GM19025 (cell line): Measurements from ENCODE around the gene JADE2.

Source experiments
- ATAC-seq: cut with Tn5 transposase; IDR thresholded peaks from one replicate; pipeline ENCODE4 v1.9.1; 2021; ENCODE audit warnings: mild to moderate bottlenecking, low read depth, moderate library complexity; ENCODE audit not compliant: unreplicated experiment

Gene JADE2

DNA sequence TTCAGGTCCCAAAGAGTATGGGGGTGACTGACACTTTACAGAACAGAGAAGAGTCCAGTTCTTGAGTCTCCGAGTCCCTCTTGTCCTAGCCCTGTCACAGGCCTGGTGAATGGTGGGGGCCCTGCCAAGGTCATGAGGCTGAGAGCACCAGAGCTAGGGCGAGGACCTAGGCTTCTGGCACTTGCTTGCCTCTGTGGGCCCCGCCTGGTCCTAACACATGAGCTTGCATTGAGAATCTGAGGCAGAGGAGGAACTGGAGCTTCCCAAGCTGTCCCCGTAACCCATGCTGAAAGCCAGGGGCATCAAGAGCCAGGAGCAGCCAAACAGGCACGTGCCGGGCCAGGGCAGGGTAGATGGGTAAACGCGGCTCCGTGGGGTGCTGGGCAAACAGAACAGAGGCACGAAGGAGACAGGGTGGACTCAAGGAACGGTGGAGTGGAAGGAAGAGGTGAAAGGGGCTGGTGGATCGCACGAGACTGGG lies 41.3 kb downstream of the JADE2 start:
- no peak for ATAC-seq

DNA sequence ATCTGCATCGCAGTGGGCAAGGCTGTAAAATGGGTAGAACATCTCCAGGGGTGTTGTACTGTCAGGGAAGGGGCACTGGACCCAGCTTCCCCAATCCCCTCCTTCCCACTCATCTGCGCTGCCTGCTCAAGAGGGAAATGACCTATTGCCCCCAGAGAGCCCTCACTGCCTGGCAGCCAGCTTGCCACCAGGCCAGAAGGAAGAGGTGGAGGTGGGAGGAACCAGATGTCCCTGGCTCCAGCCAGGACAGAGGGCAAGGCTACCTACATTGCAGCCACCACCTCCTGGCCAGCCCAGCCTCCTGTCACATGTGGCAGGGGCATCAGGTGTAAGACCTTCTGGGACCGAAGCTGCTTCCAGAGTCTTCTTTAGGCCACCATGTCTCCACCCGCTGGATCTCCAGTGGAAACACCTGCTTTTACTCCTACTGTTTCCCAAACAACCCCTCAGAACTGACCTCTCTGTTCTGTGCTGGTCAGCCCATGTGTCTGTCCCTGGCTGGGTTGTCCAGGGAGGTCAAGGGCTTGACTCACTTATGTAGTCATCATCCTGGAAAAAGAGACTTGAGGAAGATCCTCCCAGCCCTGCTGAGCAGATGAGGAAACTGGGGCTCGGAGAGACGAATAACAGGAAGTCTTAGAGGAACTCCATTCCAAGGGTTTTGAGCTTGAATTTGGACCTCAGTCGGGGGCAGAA lies 42.3 kb downstream of the JADE2 start:
- no peak for ATAC-seq

DNA sequence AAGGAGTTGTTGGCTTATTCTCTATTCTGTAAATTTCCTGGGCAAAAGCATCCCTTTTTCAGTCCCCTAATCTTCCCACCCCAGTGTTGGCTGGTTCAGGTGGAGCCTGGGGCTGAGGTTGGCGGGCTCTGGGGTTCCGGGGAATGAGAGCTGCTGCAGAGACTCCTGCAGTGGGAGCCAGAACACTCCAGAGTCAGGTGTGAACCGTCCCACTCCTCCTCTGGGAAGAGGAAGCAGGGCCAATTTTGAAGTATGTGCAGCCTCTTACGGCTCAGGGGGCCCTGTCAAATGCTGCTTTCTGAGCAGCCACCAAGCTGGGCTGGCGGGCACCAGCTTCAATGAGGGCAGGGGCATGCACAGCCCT lies 42.8 kb downstream of the JADE2 start:
- no peak for ATAC-seq

DNA sequence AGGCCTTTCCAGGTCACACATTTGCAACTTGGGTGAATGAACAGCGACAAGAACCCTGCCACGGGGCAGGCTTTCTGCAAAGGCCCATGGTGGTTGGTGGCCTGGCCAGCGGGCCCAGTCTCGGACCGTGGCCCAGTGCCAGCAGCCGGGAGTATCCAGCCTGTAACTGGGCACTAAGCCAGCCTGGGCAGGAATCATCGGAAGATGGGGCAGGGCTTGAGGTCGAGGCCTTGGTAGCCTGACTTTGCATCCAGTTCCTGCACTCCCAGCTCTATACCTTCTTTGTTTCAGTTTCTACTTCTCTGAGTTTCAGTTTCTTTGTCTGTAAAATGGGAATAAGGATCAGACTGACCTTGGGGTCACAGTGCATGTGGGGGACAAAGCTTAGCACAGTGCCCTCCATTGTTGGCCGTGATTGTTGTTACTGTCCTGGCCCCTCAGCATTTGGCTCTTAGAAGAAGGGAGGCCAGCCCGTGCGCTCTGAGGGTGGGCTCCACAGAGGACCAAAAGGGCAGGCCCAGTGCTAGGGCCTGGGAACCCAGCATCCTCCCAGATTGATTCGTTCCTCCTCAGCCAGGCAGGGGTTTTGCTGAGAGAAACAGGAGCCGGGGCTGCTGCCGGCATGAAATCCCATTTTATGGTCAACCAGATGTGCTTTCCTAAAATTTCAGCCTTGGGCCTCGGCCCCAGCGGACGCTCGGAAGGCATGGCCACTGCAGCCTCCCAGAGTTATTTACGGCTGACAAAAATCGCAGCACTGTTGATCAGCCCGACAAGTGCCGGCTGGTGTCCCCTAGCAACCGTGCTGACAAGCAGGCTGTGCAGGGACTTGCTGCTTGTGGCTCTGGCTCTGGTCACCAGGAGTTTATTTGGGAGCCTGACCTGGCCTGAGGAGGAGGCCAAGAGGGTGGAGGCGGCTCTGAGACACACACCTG lies 43.6 kb downstream of the JADE2 start:
- no peak for ATAC-seq

DNA sequence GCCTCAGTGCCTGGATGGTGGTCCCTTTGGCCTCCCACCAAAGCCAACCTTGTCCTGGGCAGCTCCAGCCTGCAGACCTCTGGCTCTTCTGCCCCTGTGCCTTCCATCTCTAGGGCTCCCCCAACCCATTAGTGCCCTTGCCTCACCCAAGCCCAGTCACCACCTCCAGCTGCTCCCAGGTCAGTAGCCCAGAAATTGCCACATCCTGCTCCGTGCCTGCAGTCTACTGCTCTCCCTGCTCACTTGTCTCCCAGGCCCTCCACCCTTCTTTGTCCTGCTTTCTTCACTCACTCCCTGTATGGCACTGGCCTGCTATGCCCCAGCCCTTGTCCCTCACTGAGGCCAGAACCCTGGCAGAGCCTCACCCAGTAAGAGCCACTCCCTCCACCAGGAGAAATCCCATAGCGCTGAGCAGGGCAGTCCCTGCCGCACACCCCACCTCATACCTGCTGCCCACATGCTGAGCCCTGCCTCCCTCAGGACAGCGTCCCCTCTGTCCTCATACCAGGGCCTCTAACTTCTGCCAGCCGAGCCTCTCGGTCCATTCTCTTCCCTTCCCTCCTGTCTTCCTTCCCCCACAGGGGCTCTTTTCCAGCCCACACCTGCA lies 44.4 kb downstream of the JADE2 start:
- no peak for ATAC-seq

DNA sequence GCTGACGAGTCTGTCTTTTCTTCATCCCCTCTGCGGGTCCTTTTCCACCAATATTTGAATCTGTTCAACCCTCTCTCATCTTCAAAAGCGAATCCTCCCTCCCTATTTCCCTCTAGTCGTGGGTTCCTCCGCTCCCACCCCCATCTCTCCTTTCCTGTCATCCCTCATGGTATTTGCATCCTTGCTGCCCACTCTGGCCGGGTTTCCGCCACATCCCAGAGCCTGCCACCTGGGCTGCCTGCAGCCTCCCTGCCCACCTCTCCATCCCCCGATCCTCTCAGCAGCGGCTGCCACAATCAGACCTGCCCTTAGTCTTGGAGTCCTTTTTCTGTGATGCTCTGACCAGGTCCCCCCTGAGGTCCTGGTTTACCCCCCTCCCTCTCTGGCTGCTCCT lies 44.9 kb downstream of the JADE2 start:
- ATAC-seq, result no peak

DNA sequence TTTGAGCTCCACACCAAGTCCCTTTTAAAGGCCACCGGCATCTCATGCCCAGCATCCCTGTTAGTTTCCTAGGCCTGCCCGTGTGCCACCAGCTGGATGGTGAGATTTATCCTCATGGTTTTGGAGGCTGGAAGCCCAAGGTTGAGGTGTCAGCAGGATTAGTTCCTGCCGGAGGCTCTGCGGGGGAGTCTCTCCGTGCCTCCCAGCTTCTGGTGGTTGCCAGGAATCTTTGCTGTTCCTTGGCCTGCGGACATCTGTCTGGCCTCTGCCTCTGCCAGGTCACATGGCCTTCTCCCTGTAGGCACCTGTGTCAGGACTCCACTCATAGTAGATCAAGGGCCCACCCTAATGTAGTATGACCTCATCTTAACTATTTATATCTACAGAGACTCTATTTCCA lies 45.4 kb downstream of the JADE2 start:
- no peak for ATAC-seq

DNA sequence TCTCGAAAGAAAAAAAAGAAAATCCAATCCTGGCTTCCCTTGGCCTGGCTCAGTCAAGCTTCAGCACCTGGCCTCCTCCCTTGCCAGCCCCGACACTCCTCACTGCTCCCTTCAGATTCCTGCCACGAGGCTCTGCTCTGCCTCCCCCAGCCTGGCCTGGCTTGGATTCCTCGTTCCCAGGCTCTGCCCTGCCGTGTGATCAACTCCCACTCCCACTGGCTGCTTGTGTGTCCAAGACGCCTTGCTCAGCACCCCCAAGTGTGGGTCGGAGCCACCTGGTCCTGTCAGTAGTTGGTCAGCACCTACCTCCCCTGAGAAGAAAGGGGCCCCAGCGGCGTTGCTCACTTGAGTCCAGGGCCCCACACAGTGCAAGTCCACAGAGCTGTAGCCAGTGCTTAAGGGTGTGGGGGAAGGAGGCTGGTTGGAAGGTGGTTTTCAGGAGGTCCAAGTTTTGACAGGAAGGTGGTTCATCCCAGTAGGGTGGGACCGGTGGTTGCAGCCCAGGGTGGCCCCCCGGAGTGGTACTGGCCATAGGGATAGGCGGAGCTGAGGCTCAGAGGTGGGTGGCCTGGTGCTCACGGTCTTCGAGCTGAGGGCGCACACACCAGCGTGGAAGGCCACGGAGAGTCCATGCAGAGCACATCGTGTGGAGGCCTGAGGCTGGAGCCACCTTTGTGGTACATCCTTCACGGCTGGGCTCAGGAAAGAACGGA lies 46.4 kb downstream of the JADE2 start:
- no peak for ATAC-seq

DNA sequence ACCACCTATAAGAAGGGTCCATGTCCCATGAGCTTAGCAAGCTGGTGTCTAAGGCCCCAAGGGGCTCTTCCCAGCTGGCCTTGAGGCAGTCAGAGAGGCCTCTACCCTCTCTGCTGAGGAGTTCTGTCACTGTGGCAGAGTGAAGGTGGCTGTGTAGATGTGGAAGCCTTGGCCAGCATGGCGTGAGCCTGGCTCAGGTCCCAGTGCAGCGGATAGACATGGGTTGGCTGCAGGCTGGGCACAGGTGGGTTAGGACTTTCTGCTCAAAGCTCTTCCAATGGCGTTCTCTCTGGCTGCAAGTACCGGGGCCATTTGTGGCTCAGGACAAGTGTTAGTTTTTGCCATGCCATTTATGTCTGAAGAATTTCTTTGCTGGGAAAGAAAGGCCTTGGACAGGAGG lies 47.3 kb downstream of the JADE2 start:
- ATAC-seq, result no peak

DNA sequence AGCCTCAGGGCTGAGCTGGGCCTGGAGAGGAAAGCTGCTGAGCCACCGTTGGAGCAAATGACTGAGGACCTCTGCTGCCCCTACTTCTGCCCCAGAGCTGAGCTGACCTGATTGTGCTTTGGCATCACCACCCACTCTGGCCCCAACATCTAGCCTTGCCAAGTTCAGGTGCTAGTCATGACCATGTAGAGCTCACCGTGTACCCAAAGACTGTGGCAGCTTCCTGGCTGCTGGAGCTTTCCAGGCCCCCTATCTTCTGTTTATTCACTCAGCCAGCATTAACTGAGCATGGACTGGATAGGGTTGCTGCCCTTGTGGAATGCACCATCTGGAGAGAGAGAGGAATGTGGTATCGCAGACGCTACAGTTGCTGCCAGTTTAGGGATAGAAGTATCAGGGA lies 49.1 kb downstream of the JADE2 start:
- ATAC-seq, result no peak

DNA sequence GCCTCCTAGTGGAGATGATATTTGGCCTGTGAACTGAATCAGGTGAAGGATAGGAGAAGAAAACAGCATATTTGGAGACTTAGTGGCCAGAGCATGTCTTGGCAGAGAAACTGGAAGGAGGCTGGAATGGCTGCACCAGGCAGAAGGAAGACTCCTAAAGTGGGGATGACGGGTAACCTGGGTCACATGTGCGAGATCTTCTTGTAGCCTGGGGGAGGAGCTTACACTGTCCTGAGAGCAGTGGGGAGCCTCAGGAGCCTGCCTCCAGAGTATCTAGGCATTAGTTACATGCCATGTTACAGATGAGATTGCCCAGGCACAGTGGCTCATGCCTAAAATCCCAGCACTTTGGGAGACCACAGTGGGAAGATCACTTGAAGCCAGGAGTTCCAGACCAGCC lies 49.8 kb downstream of the JADE2 start:
- no peak for ATAC-seq

DNA sequence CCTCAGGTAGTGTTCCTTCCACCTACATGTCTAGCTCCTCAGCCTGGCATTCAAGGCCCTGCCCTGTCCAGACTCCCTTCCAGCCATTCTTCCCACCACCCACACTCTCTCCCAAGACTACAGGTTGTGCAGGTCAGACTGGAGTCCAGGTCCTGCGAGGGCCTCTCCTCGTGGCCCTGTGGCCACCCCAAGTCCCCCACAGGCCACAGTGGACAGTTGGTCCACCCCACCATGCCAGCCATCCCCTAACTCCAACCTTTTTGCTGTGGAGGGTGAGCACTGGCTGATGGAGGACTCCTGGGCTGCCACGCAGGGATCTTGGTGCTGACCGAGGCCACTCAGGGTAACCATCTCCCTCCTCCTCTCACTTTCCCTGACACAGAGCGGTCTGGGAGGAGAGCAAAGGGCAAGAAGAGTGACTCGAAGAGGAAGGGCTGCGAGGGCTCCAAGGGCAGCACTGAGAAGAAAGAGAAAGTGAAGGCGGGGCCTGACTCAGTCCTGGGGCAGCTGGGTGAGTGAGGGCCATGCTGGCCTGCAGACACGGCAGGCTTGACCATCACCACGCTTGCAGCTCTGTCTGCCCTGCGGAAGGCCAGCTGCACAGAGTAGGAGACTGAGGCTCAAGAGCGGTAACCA lies 51.0 kb downstream of the JADE2 start:
- no peak for ATAC-seq

DNA sequence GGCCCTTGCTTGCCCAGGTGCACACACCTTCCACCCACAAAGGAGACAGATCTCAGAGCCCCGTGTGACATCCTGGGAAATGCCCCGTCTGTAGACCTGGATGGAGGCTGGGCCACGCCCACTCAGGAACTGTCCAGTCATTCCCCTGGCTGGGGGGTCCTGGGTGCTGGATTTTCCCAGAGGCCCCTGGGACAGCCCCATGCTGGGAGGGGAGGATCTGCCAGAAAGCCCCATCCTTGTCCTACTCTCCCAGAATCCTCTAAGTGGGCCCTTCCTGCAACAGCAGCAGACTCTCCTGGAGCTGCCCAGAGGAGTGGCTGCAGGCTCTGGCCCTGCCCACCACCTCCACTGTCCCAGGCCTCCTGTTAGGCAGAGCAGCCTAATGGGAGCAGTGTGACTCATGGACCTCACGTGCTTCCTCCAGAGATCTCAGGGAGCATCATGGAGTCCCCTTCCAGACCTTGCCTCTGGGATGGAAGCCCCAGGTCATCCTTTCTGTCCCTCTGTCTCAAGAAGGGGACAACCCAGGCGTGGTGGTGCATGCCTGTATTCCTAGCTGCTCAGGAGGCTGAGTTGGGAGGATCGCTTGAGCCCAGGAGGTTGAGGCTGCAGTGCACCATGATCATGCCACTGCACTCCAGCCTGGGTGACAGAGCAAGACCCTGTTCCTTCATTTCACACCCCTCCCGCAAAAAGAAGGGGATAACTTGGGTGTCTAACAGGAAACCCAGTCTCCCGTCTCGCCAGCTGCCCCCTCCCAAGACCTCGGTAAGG lies 51.7 kb downstream of the JADE2 start:
- no peak for ATAC-seq

DNA sequence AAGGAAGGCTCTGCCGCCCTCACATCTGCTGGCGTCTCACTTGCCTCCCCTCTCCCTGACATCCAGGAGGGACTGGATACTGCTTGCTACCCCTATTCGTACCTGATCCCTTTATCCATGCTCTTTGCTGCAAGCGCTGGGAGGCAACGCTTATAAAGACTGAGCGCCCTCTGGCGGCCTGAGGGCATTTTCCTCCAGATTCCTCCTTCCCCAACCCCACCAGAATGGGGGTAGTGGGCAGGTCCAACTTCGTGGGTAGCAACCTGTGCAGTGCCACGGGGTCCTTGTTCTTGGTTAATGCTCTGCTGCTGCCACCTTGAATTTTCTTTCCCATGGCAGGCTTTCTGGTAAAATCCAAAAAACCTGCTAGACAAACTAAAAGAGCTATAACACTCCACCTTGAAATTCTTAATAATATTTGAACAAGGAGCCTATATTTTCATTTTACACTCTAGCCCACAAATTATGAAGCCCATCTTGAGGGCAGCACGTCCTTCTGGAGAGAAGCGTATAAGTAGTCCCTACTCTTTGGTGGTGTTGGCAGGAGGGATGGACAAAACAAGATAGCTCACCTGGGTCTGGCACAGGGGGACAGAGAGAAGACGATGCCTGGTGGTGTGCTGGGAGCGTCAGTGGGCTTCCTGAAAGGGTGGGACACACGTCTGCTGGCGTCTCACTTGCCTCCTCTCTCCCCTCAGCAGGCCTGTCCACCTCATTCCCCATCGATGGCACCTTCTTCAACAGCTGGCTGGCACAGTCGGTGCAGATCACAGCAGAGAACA lies 52.5 kb downstream of the JADE2 start:
- no peak for ATAC-seq

DNA sequence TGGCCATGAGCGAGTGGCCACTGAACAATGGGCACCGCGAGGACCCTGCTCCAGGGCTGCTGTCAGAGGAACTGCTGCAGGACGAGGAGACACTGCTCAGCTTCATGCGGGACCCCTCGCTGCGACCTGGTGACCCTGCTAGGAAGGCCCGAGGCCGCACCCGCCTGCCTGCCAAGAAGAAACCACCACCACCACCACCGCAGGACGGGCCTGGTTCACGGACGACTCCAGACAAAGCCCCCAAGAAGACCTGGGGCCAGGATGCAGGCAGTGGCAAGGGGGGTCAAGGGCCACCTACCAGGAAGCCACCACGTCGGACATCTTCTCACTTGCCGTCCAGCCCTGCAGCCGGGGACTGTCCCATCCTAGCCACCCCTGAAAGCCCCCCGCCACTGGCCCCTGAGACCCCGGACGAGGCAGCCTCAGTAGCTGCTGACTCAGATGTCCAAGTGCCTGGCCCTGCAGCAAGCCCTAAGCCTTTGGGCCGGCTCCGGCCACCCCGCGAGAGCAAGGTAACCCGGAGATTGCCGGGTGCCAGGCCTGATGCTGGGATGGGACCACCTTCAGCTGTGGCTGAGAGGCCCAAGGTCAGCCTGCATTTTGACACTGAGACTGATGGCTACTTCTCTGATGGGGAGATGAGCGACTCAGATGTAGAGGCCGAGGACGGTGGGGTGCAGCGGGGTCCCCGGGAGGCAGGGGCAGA lies 53.3 kb downstream of the JADE2 start:
- ATAC-seq, result no peak

DNA sequence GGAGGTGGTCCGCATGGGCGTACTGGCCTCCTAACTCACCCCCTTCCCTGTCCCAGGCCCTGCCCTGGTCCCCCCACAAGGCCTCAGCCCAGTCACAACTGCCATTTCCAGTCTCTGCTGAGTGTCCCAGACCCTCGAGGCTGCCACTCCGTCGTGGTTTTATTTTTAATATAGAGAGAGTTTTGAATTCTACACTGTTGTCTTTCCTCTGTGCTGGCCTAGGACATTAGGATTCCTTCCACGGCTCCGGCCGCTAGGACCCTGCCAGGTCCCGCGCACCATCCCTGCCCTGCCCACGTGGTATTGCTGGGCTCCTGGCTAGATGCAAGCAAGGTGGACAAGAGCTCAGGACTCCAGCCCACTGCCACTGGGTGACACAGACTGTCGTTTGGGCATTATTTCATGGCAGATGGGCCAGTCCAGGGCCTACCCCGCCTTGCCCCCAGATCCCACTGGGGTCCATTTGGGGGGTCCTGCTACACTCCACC lies 53.9 kb downstream of the JADE2 start:
- ATAC-seq, result no peak

DNA sequence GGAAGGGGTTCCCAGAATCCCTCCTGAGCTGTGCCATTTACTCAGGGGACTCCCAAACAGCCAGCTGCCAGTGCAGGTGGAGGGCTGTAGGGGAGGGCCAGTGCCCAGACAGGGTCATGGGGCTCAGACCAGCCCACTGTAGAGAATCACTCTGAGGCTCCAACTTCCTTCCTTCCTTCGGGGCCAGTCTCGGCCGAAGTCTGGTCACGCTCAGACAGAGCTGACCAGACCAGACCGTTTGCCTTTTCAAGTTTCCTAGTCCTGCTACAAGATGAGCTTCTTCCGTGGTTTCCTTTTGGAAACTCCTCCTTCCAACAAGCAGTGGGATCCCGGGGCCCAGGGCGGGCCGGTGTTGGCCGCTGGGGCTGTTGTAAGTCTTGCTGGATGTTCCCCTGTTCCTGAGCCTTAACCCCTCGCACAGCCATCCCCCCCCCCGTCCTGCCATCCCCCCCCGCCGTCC lies 54.6 kb downstream of the JADE2 start:
- ATAC-seq, result no peak
